GM19324 (cell line): ENCODE measurements around the gene KCTD15.

Source experiments
- ATAC-seq: cut with Tn5 transposase; IDR thresholded peaks from one replicate; pipeline ENCODE4 v1.9.1; 2021; ENCODE audit warnings: mild to moderate bottlenecking, moderate library complexity; ENCODE audit not compliant: unreplicated experiment, low FRiP score

Gene KCTD15

DNA sequence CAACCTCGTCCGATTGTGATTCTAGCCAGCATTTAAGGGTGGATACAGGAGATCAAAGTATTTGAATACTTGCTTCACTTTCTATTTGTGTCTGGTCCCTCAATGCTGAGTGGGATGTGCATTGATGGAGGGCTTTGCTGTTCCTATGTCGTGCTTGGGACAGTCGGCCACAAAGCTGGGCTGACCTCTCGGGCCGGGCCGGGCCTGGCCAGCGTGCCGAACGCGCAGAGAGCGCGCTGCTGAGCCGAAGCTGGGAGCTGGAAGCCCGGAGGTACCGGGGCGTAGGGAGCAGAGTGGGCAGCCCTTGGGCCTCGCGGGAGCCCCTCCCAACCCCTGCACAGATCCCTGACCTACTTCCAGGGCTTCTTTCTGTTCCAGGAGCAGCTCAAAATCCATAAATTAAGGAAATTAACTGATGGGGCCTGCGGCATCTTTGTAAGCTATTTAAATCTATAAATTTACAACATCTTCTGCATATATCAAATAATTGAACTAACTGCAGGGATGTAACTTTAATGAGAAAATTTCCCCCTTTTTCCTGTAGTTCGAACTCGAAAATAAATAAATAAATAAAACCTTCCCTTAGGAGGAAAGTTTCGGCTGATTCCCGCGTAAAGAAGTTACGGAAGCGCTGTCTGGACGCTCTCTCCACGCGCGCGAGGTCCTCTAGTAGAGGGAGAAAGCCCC lies 1.8 kb upstream of the KCTD15 start:
- ATAC-seq: no peak

DNA sequence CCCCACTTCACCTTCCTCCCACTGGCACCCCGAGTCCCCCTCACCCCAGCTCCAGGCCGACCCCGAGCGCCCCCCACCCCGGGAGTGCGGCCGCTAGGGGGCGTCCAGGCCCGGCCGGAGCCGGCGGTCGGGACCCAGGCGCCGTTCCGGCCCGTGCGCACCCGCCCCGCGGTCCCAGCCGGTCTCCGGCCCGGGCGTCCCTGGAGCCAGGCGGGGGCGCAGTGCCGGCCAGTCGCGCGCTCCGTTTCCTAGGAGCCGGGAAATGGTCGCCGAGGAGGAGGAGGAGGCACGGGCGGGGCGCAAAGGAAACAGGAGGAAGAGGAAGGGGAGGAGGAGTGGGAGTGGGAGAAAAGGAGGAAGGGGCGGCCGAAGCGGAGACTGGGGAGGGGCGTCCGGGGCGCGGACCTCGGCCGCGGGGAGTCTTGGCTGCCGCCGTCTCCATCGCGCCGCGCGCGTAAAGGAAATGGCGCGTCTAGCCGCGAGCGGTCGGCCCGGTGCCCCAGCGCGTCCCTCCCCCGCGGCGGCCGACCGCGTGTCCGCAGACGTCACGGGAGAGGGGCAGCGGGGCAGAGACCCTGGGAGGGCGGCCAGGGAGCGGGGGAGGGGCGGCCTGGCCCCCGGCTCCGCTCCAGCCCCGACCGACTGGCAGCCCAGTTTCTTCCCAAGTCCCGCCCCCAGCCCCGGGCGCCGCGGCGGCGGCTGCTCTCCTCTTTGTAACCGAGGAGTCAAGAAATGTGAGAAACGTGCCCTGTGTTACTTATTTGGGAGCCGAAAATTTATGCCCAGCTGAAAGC lies 1.1 kb upstream of the KCTD15 start:
- no peak for ATAC-seq

DNA sequence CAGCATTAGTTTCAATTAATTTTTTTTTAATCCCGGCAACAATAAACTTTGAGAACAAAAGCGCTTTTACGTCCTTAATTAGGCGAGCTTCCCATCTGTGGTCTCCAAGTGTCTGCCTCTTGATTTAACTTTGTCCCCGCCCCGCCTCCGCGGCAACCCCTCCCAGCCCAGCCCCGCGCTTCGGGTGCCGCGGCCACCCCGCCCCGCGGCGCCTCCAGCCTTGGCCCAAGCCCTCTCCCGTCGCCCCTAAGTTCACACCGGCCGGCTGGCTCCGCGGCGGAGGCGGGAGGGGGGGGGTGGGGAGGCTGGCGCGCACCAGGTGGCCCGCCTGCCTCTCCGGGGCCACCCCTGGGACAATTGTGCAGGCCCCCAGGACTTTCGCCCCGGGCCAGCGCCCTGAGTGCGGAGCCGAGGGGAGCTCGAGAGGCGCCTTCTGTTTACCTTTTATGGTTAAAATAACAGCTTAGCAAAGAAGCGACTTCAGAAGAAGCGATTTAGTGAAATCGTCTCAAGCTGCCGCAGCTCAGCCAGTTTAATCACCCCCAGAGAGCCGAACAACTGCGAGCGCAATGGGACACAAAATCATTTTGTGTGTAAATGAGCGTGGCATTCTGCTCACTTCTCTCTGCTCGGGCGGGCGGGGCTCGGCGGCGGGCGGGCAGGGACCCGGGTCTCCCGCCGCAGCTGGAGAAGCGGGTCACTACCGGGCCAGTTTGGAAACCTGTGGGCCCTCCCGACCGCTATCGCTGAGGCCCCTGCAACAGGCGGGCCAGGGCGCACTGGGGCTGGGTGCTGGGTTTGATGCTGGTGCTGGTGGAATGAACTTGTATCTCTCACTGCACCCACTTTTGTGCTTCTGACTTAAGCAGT lies 1.4 kb downstream of the KCTD15 start:
- no peak for ATAC-seq

GRCh38 chr19:33798681-33799111 lies 2.0 kb downstream of the KCTD15 start:
- no peak for ATAC-seq

DNA sequence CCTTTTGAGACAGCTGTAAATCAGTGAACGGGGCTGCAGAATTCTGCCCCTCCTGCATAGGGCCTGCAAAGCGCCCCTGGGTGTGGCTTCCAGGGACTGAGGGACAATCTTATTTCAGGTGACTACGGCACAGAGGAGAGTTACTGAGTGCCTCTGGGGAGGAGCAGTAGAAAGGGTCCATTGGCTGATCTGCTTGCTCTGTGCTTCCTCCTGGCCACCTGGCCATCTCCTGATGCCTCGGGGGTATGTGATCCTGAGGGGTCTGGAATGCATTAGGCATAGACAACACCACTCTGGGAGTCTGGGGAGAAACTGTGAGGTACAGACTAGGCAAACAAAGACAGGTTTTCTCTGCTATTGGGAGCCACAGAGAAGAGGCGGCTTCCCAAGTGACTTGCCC lies 2.8 kb downstream of the KCTD15 start:
- ATAC-seq: no peak

DNA sequence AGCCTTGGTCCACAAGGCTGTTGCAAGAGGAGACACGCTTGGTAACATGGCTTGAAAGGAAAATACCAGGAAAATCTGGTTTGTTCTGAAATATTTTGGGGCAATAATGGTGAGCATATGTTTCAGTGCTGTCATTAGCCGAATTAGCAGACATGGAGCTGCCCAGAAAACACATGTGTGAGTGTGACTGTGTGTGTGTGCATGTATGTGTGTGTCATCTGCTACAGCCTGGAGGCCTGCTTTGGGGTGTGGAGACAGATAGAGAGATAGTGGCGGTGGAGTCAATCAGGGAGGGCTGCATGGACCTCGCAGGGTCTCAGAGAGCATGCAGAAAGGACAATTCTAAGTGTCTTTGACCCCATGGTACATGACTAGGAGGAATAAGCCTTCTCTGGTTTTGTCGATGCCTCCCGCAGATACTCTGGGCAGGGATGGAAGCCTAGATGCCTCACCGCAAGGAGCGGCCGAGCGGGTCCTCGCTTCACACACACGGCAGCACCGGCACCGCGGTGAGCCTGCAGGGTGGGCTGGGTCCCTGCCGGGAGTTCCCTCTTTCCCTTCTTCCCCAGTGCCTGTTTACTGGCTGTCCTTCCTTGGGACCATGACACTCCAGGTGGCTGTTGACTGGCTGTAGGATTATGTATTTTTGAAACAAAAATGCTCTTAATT lies 3.5 kb downstream of the KCTD15 start:
- no peak for ATAC-seq

- no peak for ATAC-seq
Observed at GRCh38 chr19:33801411-33801810, 4.7 kb downstream of the KCTD15 start.

- no peak for ATAC-seq
Observed at GRCh38 chr19:33802001-33802400, 5.3 kb downstream of the KCTD15 start.

DNA sequence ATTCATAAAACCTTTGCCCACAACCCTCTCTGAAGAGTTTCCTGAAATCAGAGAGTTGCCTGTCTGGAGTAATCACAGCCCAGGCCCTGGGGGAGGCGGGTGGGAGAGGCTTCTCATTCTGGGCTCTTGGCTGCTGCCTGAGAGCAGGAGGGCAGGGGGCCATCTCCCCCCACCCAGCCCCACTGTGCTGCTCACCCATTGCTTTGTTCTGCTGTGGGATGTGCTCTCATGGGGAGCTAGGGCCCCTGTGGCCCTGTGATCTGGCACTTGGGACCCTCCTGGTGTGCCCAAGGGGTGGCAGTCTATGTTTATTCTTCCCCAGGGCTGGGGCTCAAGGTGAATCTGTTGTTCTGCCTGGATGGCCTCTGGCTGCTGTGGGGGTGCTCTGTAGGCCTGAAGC lies 6.1 kb downstream of the KCTD15 start:
- no peak for ATAC-seq

DNA sequence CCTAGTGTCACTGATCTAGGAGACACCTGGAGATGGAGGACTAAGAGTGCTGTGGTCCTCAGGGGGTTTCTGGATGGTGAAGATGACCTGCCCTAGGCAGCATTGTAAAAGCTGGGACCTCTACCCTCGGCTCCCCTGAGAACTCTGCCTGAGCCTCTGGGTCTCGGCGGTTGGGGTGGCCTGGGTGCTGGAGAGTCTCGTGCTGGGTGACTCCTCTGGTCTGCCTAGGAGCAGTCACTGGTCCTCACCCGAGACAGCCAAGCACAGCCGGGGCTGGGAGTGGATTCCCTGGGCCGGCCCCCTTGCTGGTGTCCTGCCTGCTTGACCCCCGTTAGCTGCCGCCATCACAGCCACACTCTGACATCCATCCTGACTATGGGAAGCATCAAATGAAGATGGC lies 6.7 kb downstream of the KCTD15 start:
- no peak for ATAC-seq

DNA sequence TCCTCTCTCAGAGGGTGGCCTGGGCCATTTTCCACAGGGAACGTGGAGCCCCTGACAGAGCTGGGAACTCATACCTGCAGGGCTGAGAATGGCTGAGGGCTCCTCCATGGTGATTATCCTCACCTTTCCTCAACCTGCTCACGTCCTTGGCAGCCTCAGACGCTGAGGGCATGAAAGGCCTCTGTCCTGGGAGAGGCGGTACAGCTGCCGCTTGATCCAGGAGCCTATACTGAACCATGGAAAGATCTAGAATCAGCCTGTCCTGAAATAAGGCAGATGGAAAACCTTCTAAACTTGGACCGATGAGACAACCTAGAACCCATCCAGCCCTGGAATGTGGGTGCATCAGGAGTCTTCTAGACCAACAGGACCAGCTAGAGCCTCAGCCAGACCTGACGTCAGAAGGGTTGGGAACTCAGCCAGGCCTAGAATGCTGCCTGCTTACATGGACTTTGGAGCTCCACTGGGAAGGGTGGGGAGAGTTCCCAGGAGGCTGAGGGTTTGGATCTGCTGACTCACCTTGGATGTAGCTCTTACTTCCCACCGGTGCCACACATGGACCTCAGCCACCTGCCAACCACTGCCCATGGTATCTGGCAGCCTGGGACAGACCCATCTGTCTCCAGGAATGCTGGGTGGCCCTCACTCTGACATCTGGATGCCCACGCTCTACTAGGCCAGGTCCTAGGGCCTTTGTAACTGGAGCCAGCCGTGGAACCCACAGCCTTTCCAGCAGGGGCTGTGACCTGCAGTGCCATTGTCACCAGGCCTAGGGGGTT lies 7.5 kb downstream of the KCTD15 start:
- ATAC-seq: no peak

DNA sequence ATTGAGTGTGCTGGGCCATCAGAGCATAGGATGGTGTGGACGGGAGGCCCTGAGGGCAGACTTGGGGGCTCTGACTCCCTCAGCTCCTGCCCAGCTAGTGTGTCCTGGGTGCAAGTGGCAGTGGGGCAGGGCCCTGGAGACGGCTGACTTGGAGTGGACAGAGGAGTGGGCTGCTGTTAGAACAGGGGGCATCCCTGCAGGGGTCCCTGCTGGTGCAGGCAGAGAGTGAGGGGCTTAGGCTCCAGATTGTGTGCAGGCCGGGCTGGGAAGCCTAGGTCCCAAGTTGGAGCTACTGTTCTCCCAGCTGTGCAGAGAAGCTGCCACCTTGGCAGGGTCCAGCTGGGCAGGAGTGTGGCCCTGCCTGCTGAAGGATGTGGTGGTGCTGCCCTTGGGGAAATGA lies 8.6 kb downstream of the KCTD15 start:
- no peak for ATAC-seq

DNA sequence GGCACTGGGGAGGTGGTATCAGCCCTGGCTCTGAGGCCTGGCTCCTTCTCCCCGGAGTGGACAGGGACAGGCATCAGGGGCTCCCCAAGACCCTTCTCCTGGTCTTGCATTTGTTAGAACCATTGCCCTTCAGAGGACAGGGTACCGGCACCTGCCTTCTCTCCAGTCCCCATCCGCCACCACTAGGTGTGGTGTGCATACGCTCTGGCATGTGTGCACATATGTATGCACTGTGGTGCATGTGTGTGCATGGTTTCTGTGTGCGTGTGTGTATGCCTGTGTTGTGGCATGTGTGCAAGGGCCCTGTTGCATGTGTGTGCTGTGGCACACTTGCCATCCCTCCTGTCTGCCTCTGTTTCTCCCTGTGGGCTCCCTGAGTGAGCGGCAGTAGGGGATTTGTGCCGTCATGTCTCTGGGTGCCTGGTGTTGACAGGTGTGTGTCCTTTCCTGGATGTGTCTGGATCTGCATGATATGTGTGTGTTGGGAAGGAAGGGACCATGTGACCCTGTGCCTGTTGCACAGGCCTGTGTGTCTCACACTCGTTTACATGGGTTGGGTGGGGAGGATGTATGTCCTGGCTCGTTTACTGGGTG lies 9.3 kb downstream of the KCTD15 start:
- ATAC-seq: no peak

DNA sequence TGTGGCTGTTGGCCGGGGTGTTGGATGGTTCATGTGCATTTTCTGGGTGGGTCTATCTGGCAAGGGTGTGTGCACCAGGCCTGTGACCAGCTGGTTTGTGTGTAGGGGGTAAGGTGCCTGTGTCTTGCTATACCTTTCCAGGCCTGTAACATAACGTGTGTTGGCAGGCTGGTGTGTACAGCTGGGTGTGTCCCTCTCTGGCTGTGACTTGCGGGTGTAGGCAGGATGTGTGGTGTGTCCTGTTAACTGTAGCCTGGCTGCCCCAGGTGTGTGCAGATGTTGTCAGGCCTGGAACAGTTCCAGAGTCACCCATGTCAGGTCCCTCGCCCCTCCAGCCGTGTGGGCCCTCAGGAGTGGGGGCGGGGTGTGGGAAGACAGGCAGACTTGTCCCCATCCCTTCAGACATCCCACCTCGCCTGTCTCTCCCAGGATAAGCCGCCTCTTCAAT lies 9.8 kb downstream of the KCTD15 start:
- no peak for ATAC-seq

- ATAC-seq: no peak
Observed at GRCh38 chr19:33808399-33808798, 11.7 kb downstream of the KCTD15 start.

DNA sequence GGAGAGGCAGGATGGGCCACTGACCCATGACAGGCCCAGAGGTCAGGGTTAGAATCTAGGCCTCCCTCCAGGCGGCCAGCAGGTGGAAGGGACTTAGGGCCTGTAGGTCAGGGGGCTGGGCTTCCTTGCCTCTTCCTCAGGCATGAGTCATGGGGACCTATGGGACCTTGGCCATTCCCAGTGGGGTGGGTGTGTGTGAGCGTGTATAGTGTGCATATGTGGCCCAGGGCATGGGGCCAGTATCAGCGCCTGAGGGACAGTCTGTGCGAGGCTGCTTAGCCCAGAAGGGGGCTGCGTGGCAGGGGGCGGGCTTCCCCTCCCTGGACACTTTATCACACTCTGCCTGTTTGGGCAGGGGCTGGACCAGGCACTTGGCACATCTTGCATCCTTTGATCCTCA lies 13.3 kb downstream of the KCTD15 start:
- ATAC-seq: no peak

- ATAC-seq: no peak
Observed at GRCh38 chr19:33810821-33811220, 14.2 kb downstream of the KCTD15 start.

- no peak for ATAC-seq
Observed at GRCh38 chr19:33811246-33811645, 14.6 kb downstream of the KCTD15 start.

DNA sequence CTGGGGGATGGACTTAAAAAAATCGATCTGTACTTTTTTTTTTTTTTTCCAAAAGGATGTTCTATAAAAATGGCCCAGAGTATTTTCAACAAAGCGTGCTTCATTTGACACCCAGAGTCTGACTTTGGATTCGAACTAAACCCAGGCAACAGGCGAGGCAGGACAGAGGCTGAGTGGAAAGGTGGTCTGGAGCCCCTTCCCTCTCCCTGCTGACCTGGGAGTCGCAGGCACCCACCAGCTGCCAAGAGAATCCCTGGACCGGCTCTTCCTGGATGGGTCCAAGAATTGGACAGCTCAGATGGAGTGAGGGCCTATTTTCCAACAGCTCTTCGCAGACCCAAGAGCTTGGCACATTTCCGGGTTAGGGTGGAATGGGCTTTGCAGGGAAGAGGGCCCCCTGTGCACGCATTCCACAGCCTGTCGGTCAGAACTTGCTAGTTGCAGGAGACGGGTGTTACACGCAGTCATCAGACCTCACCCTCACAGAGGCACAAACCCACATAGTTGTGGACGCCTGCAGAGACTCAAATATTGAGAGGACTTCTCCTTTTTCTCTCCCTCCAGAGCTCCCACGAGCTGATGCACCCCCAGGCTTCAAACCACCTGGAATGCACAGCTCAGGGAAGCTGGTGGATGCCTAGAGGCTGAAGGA lies 15.2 kb downstream of the KCTD15 start:
- no peak for ATAC-seq
